GM18526 (cell line): ENCODE results near the gene CDH13.

Experiments used
- POLR2A ChIP-seq: IDR thresholded peaks from 3 replicates; pipeline ENCODE4 v1.6.1; 2011; ENCODE audit not compliant: insufficient read length; ENCODE audit errors: extremely low read depth

The CDH13 gene

DNA sequence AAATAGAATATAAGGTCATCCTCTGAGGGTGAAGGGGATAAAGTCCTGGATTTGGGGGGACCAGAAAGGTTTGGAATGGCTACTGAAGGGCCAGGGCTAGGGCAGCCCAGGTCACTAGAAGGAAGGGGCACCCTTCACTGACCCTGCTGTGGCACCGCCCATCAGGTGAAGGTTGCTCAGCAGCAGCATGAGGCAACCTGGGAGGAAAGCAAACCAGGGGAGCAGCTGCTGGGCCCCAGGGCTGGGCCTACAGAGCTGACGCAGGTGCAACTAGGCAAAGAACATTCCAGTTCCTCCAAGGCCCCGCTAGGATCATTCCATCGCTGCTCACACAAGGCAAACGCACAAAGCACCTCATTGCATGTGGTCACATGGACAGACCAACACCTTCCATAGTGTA lies 1177.6 kb downstream of the CDH13 start:
- TF ChIP-seq POLR2A: no peak

DNA sequence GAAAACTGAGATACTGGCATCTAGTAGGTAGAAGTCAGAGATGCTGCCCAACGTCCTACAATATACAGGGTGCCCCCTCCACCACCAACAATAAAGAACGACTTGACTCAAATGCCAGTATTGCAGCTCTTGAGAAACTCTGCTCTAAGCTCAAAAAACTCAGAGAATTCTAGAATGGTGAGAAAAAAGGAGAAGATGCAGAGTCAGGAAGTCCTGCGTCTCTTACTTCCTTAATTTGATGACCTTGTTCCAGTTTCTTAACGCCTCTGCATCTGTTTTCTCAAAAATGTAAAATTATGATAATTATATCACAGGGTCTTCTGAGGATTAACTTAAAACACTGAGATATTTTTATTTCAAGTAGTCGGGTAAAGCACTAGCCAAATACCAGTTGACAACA lies 1179.3 kb downstream of the CDH13 start:
- TF ChIP-seq POLR2A: no peak

DNA sequence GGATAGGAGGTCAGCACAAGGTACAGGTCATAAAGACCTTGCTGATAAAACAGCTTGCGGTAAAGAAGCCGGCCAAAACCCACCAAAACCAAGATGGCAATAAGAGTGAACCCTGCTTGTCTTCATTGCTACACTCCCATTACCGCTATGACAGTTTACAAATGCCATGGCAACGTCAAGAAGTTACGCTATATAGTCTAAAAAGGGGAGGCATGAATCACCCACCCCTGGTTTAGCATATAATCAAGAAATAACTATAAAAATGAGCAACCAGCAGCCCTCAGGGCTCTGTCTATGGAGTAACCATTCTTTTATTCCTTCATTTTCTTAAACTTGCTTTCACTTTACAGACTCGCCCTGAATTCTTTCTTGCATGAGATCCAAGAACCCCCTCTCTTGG lies 1180.0 kb downstream of the CDH13 start:
- TF ChIP-seq POLR2A: no peak

DNA sequence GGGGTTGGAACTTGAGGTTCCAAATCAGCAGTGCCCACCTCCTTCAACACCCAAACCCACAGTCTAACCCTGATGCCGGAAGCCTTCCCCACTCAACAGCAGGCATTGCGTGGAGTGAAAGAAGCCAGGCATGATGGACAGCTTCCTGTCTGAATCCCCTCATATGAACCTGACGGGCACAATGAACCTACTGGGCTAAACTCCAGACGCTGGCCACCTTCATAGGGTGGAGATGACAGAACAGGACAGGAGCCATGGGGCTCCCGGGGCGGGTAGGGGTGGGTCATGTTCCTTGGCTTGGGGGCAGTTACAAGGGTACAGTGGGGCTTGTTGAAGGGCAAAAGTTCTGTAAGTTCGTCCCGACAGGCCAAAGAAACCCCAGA lies 1180.5 kb downstream of the CDH13 start:
- TF ChIP-seq POLR2A: no peak

DNA sequence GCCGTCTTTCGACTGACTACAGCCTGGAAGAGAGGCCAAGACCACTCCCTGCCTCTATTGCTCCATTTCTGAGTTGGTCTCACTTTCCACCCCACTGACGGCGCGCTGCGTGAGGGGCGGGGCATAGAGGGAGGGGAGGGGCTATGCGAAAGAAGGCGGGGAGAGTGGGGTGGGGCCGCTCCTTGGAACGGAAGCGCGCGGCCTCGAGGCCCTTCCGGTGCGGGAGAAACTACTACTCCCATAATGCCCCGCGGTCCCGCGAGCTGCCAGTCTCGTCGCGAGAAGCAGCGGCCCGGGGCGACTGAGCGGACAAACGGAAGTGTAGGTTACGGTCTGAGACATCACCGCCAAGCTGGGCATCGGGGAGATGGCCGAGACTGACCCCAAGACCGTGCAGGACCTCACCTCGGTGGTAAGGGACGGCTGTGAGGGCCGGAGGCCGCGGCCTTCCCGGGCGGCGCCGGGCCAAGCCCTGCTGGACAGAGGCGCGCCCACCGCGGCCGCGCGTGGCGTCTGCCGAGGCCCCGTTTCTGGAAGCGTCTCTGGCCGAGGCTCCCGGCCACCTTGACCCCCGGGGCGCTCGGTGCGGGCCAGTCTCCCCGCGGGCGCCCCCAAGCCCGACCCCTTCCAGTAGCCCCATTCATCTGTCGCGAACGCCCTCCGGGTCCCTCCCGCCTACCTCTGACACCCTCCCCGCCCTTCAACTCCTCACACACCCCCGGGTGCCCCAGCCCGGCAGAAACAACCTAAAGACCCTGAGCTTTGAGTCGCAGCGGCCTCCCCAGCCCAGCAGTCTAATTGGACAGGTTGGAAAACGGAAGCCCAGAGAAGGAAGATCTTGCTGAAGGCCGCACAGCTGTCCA lies 1181.2 kb downstream of the CDH13 start, which contains the start of gene HSBP1:
TSS of gene HSBP1 (plus strand) at position 269 of the 863 bp plus-strand sequence. CDS start at position 368, 99 bp downstream.
- peak; percentile 84 for TF ChIP-seq POLR2A

DNA sequence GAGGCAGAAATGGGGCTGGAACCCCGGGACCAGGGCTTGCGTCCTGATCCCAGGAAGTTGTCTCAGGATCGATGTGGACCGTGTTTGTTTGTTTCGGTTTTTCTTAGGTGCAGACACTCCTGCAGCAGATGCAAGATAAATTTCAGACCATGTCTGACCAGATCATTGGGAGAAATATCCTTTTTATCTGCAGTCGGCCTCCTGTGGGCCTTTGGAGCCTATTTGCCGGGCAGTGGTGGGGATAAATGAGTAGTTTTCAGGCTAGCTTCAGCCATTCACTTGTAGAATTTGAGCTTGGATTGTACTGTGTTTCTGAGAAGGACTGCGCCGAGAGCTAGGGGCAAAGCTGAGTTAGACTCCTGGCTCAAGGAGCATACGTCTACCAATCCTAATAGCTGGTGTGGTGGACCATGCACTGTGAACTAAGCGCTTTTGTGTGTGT lies 1181.8 kb downstream of the CDH13 start:
- no peak for TF ChIP-seq POLR2A

DNA sequence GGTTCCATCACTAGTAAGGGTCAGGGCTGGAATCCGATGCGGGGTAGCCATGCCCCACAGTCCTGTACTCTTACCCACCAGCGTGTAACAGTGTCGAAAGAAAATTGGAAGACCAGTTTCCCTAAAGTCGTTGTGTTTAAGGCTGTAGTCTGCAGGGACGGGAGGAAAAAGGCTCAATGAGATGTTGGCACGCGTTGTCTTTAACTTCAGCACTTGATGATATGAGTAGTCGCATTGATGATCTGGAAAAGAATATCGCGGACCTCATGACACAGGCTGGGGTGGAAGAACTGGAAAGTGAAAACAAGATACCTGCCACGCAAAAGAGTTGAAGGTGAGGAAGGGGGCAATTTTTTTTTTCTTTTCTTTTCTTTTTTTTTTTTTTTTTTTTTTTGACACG lies 1182.3 kb downstream of the CDH13 start:
- TF ChIP-seq POLR2A: no peak

DNA sequence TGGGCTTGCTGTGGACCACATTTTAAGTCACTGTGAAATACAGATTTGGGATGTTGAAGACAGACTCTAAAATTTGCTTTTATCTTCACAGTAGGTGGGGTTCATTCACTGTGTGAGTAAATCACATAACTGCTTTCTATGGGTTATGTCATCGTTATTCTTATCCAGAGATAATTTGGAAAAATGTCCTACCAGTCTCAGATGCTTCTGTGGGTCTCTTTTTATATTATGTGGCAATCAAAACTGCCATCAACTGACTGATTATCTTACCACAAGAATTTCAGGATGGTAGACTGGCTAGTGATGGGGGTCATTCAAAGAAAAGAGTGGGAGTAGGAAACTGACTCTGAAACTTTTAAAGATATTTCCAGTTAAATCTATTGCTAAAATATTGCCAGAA lies 1184.1 kb downstream of the CDH13 start:
- TF ChIP-seq POLR2A: no peak

DNA sequence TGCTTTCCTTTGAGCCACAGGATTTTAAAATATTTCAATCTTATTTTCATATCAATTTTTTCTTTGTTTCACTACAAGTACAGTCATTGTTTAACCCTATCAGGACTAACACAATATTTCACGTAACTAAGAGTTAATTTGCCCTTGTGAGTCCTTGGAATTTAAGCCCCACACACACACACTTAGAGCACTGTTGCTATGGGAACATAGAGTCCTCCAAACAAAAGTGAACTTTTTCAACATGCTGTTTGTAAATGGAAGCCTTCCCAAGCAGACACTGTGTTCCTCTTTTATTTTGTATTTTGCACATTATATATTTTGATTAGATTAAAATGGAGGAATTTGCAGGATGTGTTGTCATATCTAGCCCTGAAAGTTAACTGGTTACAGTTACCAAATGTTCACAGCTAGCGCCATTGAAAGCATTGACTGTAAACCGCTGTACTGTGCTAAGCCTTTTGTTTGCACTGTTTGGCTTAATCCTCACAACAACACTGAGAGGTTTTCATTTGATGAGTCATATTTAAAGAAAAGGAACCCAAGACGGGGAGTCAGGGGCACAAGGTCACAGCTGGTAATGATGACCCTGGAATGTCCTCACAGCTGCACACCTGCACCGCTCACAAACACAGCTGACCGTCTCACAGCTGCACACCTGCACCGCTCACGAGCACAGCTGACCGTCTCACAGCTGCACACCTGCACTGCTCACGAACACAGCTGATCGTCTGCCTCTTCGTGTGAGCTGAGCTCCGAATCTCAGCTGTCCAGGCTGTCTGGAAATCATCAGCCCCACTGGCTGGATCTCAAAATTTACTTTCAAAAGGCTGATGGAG lies 1187.3 kb downstream of the CDH13 start:
- TF ChIP-seq POLR2A: no peak

DNA sequence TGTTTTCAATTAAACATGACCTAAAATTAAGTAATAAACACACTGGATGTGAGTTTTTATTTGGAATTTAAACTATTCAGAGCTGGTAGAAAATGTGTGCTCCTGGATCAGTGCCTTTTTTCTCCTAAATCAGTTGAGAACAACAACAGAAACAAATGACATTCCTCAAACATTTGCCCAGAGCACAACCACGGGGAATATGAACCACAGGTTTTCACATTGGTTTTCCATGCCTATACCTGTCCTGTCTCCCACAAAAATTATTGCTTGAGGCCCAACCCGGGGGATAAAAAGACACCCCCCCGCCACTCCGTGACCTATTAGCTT lies 1187.9 kb downstream of the CDH13 start:
- no peak for TF ChIP-seq POLR2A

DNA sequence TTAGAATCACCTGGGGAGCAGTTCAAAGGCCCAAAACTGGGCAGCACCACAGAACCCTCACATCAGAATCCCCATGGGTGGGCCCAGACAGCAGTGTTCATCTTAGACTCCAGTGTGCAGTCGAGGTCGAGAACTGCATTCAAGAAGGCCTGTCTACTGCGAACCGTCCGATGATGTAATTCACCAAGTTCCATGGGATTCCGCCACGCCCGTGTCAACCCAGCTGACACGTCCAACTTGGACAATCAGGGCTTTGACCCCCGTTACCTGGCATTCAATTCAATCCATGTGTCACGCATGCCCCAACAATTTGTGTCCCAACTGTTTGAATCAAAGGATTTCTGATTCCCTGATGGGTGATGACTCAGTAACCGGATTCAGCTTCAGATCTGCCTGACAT lies 1190.3 kb downstream of the CDH13 start:
- TF ChIP-seq POLR2A: no peak

DNA sequence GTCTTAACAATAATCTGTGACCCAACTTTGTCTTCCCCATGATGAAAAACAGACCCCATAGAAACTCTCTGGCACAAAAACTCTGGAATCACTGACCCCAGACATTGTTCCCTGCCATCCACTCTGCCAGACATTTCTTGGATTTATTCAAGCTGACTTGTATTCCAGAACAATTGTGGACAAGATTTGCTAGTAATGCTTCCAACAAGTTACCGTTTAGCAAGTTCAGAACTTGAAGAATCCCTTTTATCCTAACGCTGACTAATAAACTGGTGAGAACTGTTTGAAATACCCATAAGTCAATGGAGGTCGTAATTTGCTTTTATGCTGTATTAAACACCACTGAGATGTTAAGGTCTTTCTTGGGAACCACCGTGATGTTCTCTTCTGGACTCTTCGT lies 1191.5 kb downstream of the CDH13 start:
- no peak for TF ChIP-seq POLR2A

DNA sequence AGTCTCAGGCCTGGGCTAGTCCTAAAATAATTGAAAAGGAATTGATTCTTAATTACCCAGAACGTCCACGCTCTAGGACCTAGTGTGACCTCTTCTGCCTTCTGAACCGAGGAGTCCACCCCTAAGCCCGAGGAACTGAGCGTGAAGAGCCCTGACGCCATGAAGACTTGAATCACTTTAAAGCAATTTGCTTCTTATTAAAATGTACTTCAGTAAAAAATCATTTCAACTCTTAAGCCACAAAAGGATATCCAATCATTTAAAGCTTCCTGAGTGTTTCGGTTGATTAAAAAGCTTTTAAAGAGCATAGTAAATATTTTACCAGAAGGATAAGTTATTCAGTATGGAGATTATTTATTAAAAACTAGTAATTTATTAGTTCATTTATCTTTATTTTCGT lies 1192.6 kb downstream of the CDH13 start:
- TF ChIP-seq POLR2A: no peak

DNA sequence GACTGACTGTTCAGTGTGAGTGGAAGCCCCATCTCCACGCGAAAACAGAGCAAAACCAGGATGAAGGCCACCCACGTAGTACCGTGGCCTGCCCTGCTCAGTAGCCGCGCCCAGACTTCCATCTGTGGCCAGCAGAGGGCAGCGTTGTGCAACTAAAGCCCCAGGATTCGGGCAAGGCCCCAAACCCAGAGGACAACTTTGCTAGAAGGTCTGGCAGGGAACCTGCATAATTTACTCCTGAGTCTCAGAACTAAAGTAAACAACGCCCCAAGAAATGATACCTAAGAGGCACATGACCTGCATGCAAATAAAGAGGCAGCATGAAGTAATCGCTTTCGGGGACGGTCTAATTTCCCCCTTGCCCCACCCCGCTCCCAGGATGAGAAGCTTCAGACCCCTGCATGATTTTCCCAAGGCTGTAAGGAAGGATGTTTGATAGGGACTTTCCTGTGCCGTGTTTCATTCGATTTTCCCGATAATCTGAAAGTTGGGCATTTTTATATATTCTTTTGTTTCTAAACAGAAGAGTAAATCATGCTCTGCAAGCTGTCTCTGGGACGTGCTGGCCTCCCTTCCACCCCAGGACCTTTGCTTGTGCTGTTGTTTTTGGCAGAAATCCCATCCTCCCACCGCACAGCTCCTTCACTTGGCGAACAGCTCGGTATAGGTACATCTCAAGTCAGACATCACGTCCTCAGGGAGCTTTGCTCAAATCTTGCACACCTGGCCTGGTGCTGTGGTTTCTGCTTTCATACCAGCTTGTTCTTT lies 1199.6 kb downstream of the CDH13 start:
- no peak for TF ChIP-seq POLR2A

DNA sequence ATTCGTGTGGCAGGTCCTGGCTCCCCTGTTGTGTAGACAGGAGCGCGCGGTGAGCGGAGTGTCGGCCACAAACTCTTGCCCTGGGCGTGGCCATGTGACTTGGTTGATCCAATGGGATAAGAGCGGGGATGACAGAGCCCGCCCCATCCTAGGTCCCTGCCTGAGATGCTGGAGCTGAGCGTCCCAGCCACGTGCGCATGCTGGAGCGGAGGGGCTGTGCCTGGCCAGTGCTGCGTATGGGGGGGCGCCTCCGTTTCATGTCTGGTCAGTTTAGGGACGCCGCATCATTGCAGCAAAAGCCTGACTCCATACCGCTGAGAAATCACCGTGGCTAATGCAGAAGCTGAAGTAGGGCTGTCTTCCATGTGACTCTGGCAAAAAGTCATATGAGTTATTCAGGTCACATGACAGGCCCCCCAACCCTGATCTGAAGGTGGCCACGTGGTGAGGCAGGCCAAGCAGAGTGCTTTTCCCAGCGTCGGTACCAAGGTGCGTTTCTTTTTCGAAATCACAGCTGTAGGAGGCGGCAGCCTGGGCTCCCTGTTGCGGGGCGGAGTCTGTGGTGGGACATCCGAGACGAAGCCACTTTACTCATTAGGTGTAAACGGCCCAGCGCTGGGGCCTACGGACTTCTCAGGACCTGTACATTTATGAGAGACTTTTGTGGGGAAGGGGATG lies 1203.5 kb downstream of the CDH13 start:
- no peak for TF ChIP-seq POLR2A
